ENCODE results near the gene UBE2Q2.

DNA sequence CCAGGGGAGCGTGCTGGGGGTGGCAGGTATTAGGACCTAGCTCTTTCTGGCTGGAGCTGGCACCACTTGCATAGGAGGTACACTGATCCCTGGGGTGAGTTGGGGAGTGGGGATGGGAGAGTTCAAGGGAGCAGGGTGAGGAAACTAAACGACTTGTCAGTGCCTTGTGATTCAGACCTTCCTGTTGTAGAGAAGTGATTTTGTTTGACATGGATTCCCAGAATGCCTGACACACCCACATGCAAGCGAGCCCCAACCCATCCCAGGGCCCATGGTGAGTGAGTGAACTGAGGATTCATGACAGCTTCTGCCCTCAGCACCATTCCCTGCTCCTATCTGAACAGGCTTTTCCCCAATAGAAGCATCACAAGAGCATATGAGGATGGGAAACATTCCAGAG is 15.6 kb upstream of the UBE2Q2 start:
- TF ChIP-seq, protein P1, sequence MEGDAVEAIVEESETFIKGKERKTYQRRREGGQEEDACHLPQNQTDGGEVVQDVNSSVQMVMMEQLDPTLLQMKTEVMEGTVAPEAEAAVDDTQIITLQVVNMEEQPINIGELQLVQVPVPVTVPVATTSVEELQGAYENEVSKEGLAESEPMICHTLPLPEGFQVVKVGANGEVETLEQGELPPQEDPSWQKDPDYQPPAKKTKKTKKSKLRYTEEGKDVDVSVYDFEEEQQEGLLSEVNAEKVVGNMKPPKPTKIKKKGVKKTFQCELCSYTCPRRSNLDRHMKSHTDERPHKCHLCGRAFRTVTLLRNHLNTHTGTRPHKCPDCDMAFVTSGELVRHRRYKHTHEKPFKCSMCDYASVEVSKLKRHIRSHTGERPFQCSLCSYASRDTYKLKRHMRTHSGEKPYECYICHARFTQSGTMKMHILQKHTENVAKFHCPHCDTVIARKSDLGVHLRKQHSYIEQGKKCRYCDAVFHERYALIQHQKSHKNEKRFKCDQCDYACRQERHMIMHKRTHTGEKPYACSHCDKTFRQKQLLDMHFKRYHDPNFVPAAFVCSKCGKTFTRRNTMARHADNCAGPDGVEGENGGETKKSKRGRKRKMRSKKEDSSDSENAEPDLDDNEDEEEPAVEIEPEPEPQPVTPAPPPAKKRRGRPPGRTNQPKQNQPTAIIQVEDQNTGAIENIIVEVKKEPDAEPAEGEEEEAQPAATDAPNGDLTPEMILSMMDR (IDR thresholded peaks at IDR 0.05; ENCODE audit: low read depth, low read length), result no peak
- TF ChIP-seq EZH2phosphoT487 (IDR thresholded peaks at IDR 0.05; ENCODE audit: low read depth), result no peak
